Breast epithelium (tissue), 4 donors: ENCODE measurements around the gene AGPAT2. TPM values are rescaled to one million over a fixed set of nuclear protein-coding genes. Genes with fewer than 3 reads are reported as not detected.

ENCODE experiments used
- DNase-seq, 2 donors: peaks; one replicate each; pipeline ENCODE4 v3.0.0-alpha.2; 2019; ENCODE audit warnings: low spot score in 2 of 2
- H3K27ac ChIP-seq, 2 donors: fragments of 200-600 bp; sonication (generic) in 1 of 2; one replicate each; pipeline ENCODE4 v1.5.1; 2016 to 2019; ENCODE audit warnings: mild to moderate bottlenecking in 1 of 2
- H3K27me3 ChIP-seq, 2 donors: fragments of 200-600 bp; sonication (generic) in 1 of 2; one replicate each; pipeline versions ENCODE4 v1.5.1 to v1.6.0; 2017 to 2019; ENCODE audit warnings: control low read depth in 1 of 2, mild to moderate bottlenecking in 1 of 2
- H3K36me3 ChIP-seq: fragments of 200-600 bp; one replicate; pipeline ENCODE4 v1.5.1; 2019
- H3K4me1 ChIP-seq, 2 donors: fragments of 200-600 bp; sonication (generic); one replicate each; pipeline ENCODE4 v1.5.1; 2016 to 2019; ENCODE audit warnings: control low read depth in 1 of 2
- H3K4me3 ChIP-seq, 3 donors: fragments of 200-600 bp; sonication (generic); 1 replicate in 2 of 3; 2 replicates in 1 of 3; pipeline ENCODE4 v1.5.1; 2016 to 2019; ENCODE audit warnings: mild to moderate bottlenecking in 3 of 3, moderate library complexity in 2 of 3
- H3K9me3 ChIP-seq, 2 donors: fragments of 200-600 bp; sonication (generic) in 1 of 2; one replicate each; pipeline ENCODE4 v1.5.1; 2016 to 2019; ENCODE audit warnings: control low read depth in 1 of 2
- POLR2A ChIP-seq: fragments of 450-650 bp; IDR thresholded peaks from one replicate; pipeline ENCODE4 v1.6.1; 2016; ENCODE audit warnings: antibody characterized with exemption, mild to moderate bottlenecking, moderate library complexity
- POLR2AphosphoS5 ChIP-seq, 3 donors: sonication (generic); formaldehyde crosslinking; IDR thresholded peaks; one replicate each; pipeline ENCODE4 v1.6.1; 2017; ENCODE audit warnings: antibody characterized with exemption in 3 of 3
- intact Hi-C: fragments of 100-400 bp; cut with DNase I; formaldehyde crosslinking; loops from one replicate; pipeline ENCODE4 v1.15.1; 2023; ENCODE audit warnings: low total_unique reads
- total RNA-seq, 3 donors: library from RNA; depleted of rRNA; stranded (reverse); fragments of >200 nt; gene quantifications; one replicate each; pipeline ENCODE4 v1.1.0, GENCODE V29; 2016
- TF ChIP-seq, protein P1 (sequence below), 3 donors: fragments of 450-650 bp; IDR thresholded peaks; one replicate each; pipeline ENCODE4 v1.5.1; 2016 to 2017; ENCODE audit warnings: antibody characterized with exemption in 3 of 3, mild to moderate bottlenecking in 3 of 3, moderate library complexity in 3 of 3

The AGPAT2 gene
- total RNA-seq, 3 donors from 2014 or later: 106 to 551 (median 110) TPM

DNA sequence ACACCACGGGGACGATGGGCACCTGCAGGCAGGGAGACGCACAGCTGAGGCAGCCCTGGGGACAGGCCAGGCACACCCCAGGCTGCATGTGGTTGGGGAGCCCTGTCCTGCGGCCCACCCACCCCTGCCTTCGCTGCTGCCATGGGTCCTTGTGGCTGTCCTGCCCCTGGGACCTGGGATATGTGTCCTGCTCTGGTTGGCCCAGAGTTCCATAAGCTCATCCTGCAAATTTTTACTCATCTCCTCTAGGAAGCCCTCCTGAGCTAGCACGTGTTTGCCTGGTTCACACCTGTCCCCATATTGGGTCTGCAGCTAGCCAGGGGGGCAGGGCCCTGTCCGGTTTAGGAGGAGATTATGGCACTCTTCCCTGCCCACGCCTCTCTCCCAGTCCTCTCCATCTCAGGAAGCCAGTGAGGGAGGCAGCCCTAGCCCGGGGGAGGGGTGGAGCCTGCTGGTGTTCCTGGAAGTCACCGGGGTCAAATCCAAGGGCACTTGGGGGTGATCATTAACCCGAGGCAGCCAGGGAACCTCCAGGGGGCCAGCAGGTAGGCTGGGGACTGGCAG, 12.4 kb downstream of the AGPAT2 start:
- Histone ChIP-seq H3K4me3 (no peak overlapping the region), H3K27me3 (peaks cover 3 to 12% of the 10 kb centered on the region in 2 donors), H3K4me1 (no peaks in the 10 kb centered on the region), H3K36me3 (no peaks in the 10 kb centered on the region), H3K27ac (no peak overlapping the region), H3K9me3 (no peaks in the 10 kb centered on the region)
- TF ChIP-seq POLR2AphosphoS5 (IDR thresholded peaks at IDR 0.05): no peak
- TF ChIP-seq POLR2A: no peak
- TF ChIP-seq, protein P1, sequence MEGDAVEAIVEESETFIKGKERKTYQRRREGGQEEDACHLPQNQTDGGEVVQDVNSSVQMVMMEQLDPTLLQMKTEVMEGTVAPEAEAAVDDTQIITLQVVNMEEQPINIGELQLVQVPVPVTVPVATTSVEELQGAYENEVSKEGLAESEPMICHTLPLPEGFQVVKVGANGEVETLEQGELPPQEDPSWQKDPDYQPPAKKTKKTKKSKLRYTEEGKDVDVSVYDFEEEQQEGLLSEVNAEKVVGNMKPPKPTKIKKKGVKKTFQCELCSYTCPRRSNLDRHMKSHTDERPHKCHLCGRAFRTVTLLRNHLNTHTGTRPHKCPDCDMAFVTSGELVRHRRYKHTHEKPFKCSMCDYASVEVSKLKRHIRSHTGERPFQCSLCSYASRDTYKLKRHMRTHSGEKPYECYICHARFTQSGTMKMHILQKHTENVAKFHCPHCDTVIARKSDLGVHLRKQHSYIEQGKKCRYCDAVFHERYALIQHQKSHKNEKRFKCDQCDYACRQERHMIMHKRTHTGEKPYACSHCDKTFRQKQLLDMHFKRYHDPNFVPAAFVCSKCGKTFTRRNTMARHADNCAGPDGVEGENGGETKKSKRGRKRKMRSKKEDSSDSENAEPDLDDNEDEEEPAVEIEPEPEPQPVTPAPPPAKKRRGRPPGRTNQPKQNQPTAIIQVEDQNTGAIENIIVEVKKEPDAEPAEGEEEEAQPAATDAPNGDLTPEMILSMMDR (IDR thresholded peaks at IDR 0.05): no peak
- intact Hi-C loops: no loop called here
- no peak for DNase-seq

DNA sequence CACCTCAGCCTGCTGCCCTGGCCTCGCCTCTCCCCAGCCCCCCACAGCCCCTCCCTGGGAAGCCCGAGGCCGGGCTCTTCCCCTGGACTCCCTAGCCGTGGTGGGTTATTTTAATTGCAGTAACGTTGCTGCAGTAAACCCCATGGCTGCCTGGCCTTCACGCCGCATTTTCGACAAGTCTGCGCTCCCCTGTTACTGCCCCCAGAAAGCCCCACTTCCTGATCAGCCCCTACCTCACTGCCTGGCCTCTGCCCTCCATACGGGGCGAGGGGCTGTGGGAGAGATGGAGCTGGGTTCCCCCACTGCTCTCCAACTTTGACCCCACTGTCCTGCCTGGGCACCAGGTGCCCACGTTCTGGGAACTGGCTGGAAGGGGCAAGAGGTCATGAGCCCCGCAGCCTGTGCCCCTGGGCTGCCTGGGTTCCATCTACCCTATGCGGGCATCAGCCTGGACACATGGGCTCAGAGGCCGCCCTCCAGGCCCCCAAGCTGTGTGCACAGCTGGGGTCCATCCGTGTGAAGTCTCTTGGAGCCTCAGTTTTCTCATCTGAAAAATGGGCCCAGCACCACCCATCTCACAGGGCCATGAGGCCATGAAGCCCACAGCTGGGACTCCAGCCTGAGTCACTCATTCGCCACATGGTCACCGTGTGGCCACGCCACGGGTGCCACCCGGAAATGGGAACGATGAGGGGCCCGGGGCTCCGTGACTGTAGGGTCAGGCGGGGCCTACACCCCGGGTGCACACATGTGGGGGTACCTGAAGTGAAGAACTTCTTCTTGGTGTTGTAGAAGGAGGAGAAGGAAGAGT, 13.1 kb downstream of the AGPAT2 start:
- H3K27ac ChIP-seq: no peak overlapping the region
- no peak overlapping the region for H3K4me3 ChIP-seq
- H3K9me3 ChIP-seq: no peaks in the 10 kb centered on the region
- intact Hi-C loops: no loop called here
- no peaks in the 10 kb centered on the region for H3K4me1 ChIP-seq
- H3K36me3 ChIP-seq: no peaks in the 10 kb centered on the region
- TF ChIP-seq POLR2A: no peak
- TF ChIP-seq, protein P1 (IDR thresholded peaks at IDR 0.05): no peak
- no peak for TF ChIP-seq POLR2AphosphoS5 (IDR thresholded peaks at IDR 0.05)
- H3K27me3 ChIP-seq: peaks cover 3 to 19% of the 10 kb centered on the region in 2 donors
- DNase-seq: no peak

DNA sequence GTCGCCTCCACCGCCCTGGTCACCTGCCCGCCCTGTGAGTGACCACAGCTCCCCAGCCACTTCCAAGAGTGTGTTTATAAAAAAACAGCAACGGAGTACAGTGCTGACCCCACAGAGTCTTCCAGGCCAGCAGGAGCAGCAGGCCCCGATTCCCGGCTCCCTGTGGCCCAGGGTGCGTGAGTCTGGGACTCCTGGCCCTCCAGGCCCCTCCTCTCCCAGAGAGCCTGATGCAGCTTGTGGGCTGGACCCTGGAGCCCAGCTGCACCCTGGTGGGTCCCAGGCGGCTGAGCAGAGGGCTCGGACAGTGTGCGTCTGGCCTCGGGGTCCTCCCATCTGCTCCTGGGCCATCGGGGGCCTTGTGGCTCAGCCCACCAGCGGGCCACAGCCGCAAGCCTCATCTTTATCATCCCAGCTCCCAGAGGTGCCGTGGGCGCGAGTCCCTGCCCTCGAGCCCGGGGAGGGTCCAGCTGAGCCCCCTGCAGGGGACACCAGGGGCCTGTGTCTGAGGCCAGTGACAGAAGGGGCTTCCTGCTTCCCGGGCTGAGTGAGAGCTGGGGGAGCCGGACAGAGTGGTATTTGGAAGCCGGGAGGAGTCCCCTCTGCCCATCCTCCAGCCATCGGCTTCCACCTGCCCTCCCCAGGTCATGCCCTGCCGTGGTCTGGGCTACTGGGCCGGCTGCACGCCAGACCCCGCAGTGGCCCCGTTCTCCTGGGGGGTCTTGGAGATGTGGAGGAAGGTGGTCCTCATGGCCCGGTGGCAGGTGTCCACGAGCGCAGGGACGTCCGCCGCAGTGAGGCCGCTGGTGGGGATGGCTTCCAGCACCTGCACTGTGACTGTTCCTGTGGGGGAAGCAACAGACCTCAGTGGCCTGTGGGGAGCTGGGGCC, 13.9 kb downstream of the AGPAT2 start:
- intact Hi-C loops: no loop called here
- TF ChIP-seq, protein P1 (IDR thresholded peaks at IDR 0.05): no peak
- TF ChIP-seq POLR2A (no peak), POLR2AphosphoS5 (IDR thresholded peaks at IDR 0.05) (no peak)
- Histone ChIP-seq H3K27ac (no peak overlapping the region), H3K36me3 (no peaks in the 10 kb centered on the region), H3K4me1 (no peaks in the 10 kb centered on the region), H3K27me3 (peaks cover 3 to 22% of the 10 kb centered on the region in 2 donors), H3K9me3 (no peaks in the 10 kb centered on the region), H3K4me3 (no peak overlapping the region)
- DNase-seq: no peak

DNA sequence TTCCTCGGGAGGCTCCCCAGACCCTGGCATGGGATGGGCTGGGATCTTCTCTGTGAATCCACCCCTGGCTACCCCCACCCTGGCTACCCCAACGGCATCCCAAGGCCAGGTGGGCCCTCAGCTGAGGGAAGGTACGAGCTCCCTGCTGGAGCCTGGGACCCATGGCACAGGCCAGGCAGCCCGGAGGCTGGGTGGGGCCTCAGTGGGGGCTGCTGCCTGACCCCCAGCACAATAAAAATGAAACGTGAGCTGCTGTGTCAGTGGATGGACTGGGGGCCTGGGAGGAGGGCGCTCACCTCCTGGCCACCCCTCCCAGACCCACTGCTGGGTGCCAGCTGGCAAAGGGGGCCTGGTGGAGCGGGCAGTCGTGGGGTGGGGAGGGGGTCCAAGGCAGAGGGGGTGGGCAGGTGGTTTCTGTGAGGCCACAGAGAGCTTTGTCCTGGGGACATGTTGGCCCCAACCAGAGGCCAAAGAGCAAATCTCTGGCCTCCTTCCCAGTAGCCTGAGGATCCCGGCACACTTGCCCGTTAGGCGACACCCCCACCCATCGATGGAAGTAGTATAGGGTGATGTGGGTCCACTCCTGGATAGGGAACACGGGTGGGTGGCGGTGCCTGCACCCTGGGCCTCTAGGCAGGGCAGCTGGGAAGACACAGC, 14.7 kb downstream of the AGPAT2 start:
- intact Hi-C loops: no loop called here
- Histone ChIP-seq H3K9me3 (no peaks in the 10 kb centered on the region), H3K4me1 (no peaks in the 10 kb centered on the region), H3K27ac (no peak overlapping the region), H3K36me3 (no peaks in the 10 kb centered on the region), H3K27me3 (peaks cover 3 to 25% of the 10 kb centered on the region in 2 donors), H3K4me3 (no peak overlapping the region)
- no peak for TF ChIP-seq POLR2A
- no peak for TF ChIP-seq POLR2AphosphoS5 (IDR thresholded peaks at IDR 0.05)
- TF ChIP-seq, protein P1 (IDR thresholded peaks at IDR 0.05): no peak
- DNase-seq: no peak
